TTC549 (cell line): ENCODE results near the gene MDGA2.

Experiments used
- FAIRE-seq: peaks from 2 replicates; lab custom pipeline; 2012; peaks lifted over from hg19 to GRCh38; lab: Jason Lieb, UNC

MDGA2 gene

GRCh38 chr14:47485421-47485820, 190.0 kb downstream of the MDGA2 start:
- FAIRE-seq: no peak

GRCh38 chr14:47483449-47483848, 192.0 kb downstream of the MDGA2 start:
- no peak for FAIRE-seq

- no peak for FAIRE-seq
Observed at GRCh38 chr14:47471075-47471474, 204.3 kb downstream of the MDGA2 start.

GRCh38 chr14:47466916-47467315, 208.5 kb downstream of the MDGA2 start:
- no peak for FAIRE-seq

GRCh38 chr14:47454025-47454424, 221.4 kb downstream of the MDGA2 start:
- no peak for FAIRE-seq

GRCh38 chr14:47447076-47447475, 228.3 kb downstream of the MDGA2 start:
- FAIRE-seq: no peak

- FAIRE-seq: no peak
Observed at GRCh38 chr14:47442211-47442610, 233.2 kb downstream of the MDGA2 start.

- no peak for FAIRE-seq
Observed at GRCh38 chr14:47439953-47440352, 235.5 kb downstream of the MDGA2 start.

GRCh38 chr14:47438650-47439140, 236.7 kb downstream of the MDGA2 start:
- FAIRE-seq: no peak

GRCh38 chr14:47435331-47435965, 240.0 kb downstream of the MDGA2 start:
- no peak for FAIRE-seq

GRCh38 chr14:47427629-47428028, 247.8 kb downstream of the MDGA2 start:
- no peak for FAIRE-seq

GRCh38 chr14:47425302-47425701, 250.1 kb downstream of the MDGA2 start:
- FAIRE-seq: no peak

GRCh38 chr14:47422191-47422590, 253.2 kb downstream of the MDGA2 start:
- no peak for FAIRE-seq

GRCh38 chr14:47411523-47411922, 263.9 kb downstream of the MDGA2 start:
- no peak for FAIRE-seq

GRCh38 chr14:47392326-47392725, 283.1 kb downstream of the MDGA2 start:
- no peak for FAIRE-seq

- FAIRE-seq: no peak
Observed at GRCh38 chr14:47390831-47391504, 284.4 kb downstream of the MDGA2 start.

- no peak for FAIRE-seq
Observed at GRCh38 chr14:47389535-47389934, 285.9 kb downstream of the MDGA2 start.

GRCh38 chr14:47366006-47366405, 309.4 kb downstream of the MDGA2 start:
- FAIRE-seq: no peak

GRCh38 chr14:47365233-47365632, 310.2 kb downstream of the MDGA2 start:
- FAIRE-seq: no peak

- FAIRE-seq: no peak
Observed at GRCh38 chr14:47353186-47353585, 322.2 kb downstream of the MDGA2 start.

- no peak for FAIRE-seq
Observed at GRCh38 chr14:47346849-47347248, 328.6 kb downstream of the MDGA2 start.

- FAIRE-seq: no peak
Observed at GRCh38 chr14:47345016-47345415, 330.4 kb downstream of the MDGA2 start.

GRCh38 chr14:47332939-47333338, 342.5 kb downstream of the MDGA2 start:
- FAIRE-seq: no peak

GRCh38 chr14:47332106-47332505, 343.3 kb downstream of the MDGA2 start:
- no peak for FAIRE-seq
